Kidney epithelial cell (primary cell): ENCODE results near the gene EXOC6. TPM values are rescaled to one million over a fixed set of nuclear protein-coding genes. Genes with fewer than 3 reads are reported as not detected.

Experiments used
- DNase-seq: peaks from one replicate; pipeline ENCODE4 v3.0.0-alpha.2; 2010; ENCODE audit warnings: low read depth
- H3K27me3 ChIP-seq: 2 replicates; pipeline ENCODE4 v1.6.0; 2011; ENCODE audit warnings: low read length; ENCODE audit not compliant: control insufficient read depth, insufficient read depth
- H3K36me3 ChIP-seq: 2 replicates; pipeline ENCODE4 v1.5.1; 2011; ENCODE audit warnings: low read length; ENCODE audit not compliant: control insufficient read depth, insufficient read depth
- H3K4me3 ChIP-seq: 2 replicates; pipeline ENCODE4 v1.5.1; 2011; ENCODE audit warnings: low read depth, mild to moderate bottlenecking, control low read depth, low read length
- total RNA-seq: library from RNA; depleted of rRNA; stranded (reverse); fragments of >200 nt; gene quantifications from 2 replicates; pipeline ENCODE4 v1.2.3, GENCODE V29; 2015
- TF ChIP-seq, protein P1 (sequence below): IDR thresholded peaks from 2 replicates; pipeline ENCODE4 v1.5.1; 2011; ENCODE audit warnings: mild to moderate bottlenecking, moderate library complexity, low read length, control low read depth, inconsistent platforms; ENCODE audit not compliant: insufficient read depth, poor library complexity, severe bottlenecking

The EXOC6 gene
- total RNA-seq, 1 donor from 2014 or later = 10.5 TPM

DNA sequence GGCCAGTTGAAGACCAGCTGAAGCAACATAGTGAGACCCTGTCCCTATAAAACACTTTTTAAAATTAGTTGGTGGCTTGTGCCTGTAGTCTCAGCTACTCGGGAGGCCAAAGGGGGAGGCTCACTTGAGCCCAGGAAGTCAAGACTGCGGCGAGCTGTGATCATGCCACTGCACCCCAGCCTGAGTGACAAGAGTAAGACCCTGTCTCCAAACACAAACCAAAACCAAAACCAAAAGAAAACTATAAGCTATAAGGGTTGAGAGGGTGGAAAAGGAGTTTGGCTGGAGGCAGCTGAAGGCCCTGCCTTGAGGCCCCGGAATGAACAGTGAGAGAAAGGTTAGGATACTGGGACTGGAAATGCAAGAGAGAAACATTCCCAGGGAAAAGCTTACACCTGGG, 10.9 kb upstream of the EXOC6 start:
- Histone ChIP-seq H3K4me3 (no peak overlapping the region), H3K36me3 (no peaks in the 10 kb centered on the region), H3K27me3 (no peaks in the 10 kb centered on the region)
- TF ChIP-seq, protein P1, sequence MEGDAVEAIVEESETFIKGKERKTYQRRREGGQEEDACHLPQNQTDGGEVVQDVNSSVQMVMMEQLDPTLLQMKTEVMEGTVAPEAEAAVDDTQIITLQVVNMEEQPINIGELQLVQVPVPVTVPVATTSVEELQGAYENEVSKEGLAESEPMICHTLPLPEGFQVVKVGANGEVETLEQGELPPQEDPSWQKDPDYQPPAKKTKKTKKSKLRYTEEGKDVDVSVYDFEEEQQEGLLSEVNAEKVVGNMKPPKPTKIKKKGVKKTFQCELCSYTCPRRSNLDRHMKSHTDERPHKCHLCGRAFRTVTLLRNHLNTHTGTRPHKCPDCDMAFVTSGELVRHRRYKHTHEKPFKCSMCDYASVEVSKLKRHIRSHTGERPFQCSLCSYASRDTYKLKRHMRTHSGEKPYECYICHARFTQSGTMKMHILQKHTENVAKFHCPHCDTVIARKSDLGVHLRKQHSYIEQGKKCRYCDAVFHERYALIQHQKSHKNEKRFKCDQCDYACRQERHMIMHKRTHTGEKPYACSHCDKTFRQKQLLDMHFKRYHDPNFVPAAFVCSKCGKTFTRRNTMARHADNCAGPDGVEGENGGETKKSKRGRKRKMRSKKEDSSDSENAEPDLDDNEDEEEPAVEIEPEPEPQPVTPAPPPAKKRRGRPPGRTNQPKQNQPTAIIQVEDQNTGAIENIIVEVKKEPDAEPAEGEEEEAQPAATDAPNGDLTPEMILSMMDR = no peak
- DNase-seq = no peak

DNA sequence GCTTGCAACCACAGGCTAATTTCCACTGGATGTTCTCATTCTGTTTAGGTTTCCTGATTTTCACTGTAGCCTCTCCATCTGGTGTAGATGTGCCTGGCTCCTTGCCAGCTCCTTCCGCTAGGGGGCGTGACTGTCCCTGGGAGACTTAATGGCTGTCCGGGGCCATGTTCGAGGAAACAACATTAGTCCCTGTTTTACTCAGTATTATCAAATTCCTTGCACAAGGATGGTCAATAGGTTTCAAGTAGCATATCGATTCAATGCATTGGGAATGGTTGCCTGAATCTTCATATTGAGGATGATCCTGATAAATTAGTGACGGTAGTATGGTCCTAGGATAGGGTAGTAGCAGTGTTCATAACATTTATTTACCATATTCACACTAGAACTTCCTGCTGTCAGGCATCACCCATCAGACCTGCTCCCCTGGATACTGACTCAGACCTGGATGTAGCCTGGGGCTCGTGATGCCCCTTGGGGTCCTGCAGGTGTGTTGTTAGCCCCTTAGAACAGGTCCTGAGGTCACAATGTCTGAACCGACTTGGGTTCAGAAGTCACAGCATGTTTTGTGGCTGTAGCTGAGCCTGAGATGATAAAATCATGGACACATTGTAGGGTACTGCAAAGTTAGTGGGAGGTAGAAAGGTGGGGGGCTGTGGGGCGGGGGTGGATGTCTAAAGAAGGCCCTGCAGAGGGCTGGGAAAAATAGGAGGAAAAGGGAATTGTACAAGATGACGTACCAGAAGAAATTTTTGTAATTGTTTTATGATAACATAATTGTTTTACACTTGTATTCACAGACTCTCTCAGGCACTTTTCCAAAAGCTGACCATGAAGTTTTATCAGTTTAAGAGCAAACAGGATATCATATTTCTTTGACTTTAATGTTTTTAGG, 8.9 kb upstream of the EXOC6 start:
- TF ChIP-seq, protein P1 = peak; percentile 40
- Histone ChIP-seq H3K36me3 (no peaks in the 10 kb centered on the region), H3K27me3 (no peaks in the 10 kb centered on the region), H3K4me3 (no peak overlapping the region)
- DNase-seq = no peak

DNA sequence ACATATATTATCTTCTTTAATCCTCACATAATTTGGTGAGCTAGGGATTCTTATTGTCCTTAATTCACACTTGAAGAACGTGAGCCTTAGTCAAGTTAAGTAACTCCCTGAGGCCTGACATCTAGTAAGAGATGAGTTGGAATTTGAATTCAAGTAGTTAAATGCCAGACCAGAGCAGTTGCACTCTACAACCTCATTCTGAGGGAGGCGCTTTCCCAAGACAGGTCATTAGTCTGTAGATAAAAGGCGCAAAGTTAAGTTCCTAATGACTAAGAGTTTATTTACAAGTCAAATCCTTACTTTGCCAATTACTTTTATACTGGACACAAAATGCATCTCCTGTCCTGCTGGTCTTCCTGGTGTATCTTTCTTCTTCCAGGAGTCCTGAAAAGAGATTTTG, 3.6 kb upstream of the EXOC6 start:
- no peaks in the 10 kb centered on the region for H3K27me3 ChIP-seq
- H3K4me3 ChIP-seq = no peak overlapping the region
- no peak for DNase-seq
- H3K36me3 ChIP-seq = no peaks in the 10 kb centered on the region
- TF ChIP-seq, protein P1 = no peak

DNA sequence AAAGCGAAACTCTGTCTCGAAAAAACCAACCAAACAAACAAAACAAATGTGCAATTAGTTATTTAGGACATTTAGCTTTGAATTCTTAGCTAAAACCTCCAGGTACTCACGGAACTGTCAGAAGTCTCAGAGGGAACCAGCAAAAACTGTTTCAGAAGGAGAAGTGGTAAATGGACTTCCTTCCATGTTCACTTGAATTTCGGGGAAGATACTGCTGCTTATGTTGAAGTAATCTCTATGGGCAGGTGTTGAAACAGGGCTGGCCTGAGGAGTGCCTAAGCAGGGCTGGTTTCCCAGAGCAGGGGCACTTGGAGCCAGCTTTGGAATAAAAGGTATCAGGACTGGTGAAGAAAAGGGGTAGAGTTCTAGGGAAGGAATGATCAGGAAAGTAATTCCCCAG, 2.4 kb upstream of the EXOC6 start:
- H3K36me3 ChIP-seq = no peaks in the 10 kb centered on the region
- DNase-seq = no peak
- TF ChIP-seq, protein P1 = no peak
- no peaks in the 10 kb centered on the region for H3K27me3 ChIP-seq
- no peak overlapping the region for H3K4me3 ChIP-seq

DNA sequence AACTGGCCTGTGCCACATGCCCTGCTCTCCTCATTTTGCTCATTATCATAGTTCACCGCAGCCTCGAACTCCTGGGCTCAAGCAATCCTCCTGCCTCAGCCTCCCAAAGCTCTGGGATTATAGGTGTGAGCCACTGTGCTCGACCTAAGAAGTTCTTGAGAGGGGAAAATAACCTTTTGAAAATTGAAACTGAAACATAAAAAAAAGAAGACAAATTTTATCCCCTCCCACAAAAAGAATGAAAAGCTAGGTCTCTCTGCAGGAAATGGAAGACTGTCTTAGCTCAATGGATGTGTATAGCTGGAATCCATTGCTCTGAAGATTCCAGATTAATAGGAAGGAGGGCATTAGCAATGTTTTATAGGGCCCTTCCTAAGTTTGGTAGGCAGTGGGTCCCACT, 2.0 kb upstream of the EXOC6 start:
- TF ChIP-seq, protein P1 = no peak
- Histone ChIP-seq H3K27me3 (no peaks in the 10 kb centered on the region), H3K36me3 (no peaks in the 10 kb centered on the region), H3K4me3 (no peak overlapping the region)
- no peak for DNase-seq

DNA sequence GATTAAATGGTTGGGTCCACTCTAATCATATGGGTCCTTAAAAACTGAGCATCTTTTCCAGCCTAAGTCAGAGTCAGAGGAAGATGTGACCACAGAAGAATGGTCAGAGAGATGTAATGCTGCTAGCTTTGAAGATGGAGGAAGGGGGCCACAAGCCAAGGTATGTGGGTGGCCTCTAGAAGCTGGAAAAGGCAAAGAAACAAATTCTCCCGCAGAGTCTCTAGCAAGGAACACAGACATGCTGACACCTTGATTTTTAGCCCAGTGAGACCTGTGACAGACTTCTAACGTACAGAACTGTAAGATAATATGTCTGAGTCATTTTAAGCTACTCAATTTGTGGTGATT, 1.5 kb upstream of the EXOC6 start:
- TF ChIP-seq, protein P1 = no peak
- Histone ChIP-seq H3K36me3 (no peaks in the 10 kb centered on the region), H3K27me3 (no peaks in the 10 kb centered on the region), H3K4me3 (no peak overlapping the region)
- no peak for DNase-seq
